ENCODE data around the gene CCNF. TPM values are rescaled to one million over a fixed set of nuclear protein-coding genes. Genes with fewer than 3 reads are reported as not detected.
A peak's percentile ranks its signal among the peaks of the same experiment; 100 is the strongest.
"Not testable (repeated sequence)": the region's sequence is repeated elsewhere in the genome, so short reads cannot be mapped to it uniquely, and the experiment has no call there.

Gene CCNF
- total and polyA plus RNA-seq, 12 donors, result 0.71 to 5.4 (median 2.2) TPM

- Histone ChIP-seq H3K36me3 (replicated peaks in 1 of 2) (no peaks in the 10 kb centered on the region), H3K27me3 (no peaks in the 10 kb centered on the region), H3K4me3 (no peak overlapping the region), H3K4me1 (replicated peaks in 1 of 2) (peaks cover 12 to 28% of the 10 kb centered on the region in 2 donors), H3K9me3 (replicated peaks in 1 of 3) (no peaks in the 10 kb centered on the region), H3K27ac (no peak overlapping the region)
- no peak for TF ChIP-seq CTCF (IDR thresholded peaks at IDR 0.05)
- no peak for TF ChIP-seq POLR2A (IDR thresholded peaks at IDR 0.05)
- WGBS, 4 donors, result 80 to 89% (median 86%) methylated on average over 8 of the region's 8 CpGs
- no peak for DNase-seq
- intact Hi-C loops (cut with DNase I), result no loop called here
Measured at GRCh38 chr16:2478279-2478678, 49.0 kb downstream of the CCNF start.

GRCh38 chr16:2479996-2480395 lies 50.7 kb downstream of the CCNF start:
- DNase-seq; H3K9me3 ChIP-seq (replicated peaks in 1 of 3); H3K36me3 ChIP-seq (replicated peaks in 1 of 2); H3K27me3 ChIP-seq; H3K27ac ChIP-seq; H3K4me3 ChIP-seq; intact Hi-C loops (cut with DNase I): not testable (repeated sequence)
- H3K4me1 ChIP-seq (replicated peaks in 1 of 2), result peaks cover 5 to 16% of the 10 kb centered on the region in 2 donors
- WGBS, 4 donors, result 92 to 97% (median 95%) methylated on average over 10 of the region's 10 CpGs

DNA sequence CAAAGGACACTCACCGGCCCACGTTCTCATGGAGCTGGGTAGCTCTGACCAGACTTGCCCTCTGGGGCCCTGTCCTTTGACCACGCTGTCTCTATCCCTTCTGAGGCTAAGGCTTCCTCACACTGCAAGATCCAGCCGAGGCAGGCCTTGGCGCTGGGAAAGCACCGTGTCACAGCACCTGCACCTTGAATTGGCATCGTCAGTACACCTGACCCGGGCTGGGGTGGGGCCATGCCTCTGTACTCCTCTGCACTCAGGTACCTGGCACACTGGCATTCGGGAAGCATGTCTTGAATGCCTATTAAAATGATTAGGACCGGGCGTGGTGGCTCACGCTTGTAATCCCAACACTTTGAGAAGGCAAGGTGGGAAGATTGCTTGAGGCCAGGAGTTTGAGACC lies 51.7 kb downstream of the CCNF start:
- Histone ChIP-seq H3K27me3 (no peaks in the 10 kb centered on the region), H3K27ac (no peak overlapping the region), H3K4me1 (replicated peaks in 1 of 2) (peaks cover 0 to 10% of the 10 kb centered on the region in 2 donors), H3K9me3 (replicated peaks in 1 of 3) (no peaks in the 10 kb centered on the region), H3K36me3 (replicated peaks in 1 of 2) (no peaks in the 10 kb centered on the region), H3K4me3 (no peak overlapping the region)
- TF ChIP-seq POLR2A (IDR thresholded peaks at IDR 0.05) (no peak), CTCF (IDR thresholded peaks at IDR 0.05) (no peak)
- no peak for DNase-seq
- intact Hi-C loops (cut with DNase I), result no loop called here
- WGBS, 4 donors, result 89 to 92% (median 90%) methylated on average over 6 to 12 of the region's 12 CpGs

GRCh38 chr16:2481676-2482075 lies 52.4 kb downstream of the CCNF start:
- TF ChIP-seq POLR2A (IDR thresholded peaks at IDR 0.05) (no peak), CTCF (IDR thresholded peaks at IDR 0.05) (no peak)
- no peak for DNase-seq
- WGBS, 4 donors, result 69 to 90% (median 77%) methylated on average over 3 to 7 of the region's 7 CpGs
- intact Hi-C loops (cut with DNase I), result no loop called here
- no peaks in the 10 kb centered on the region for H3K27me3 ChIP-seq
- no peaks in the 10 kb centered on the region for H3K9me3 ChIP-seq (replicated peaks in 1 of 3)
- peaks cover 0 to 3% of the 10 kb centered on the region in 2 donors for H3K4me1 ChIP-seq (replicated peaks in 1 of 2)
- H3K4me3 ChIP-seq, result no peak overlapping the region
- no peaks in the 10 kb centered on the region for H3K36me3 ChIP-seq (replicated peaks in 1 of 2)
- no peak overlapping the region for H3K27ac ChIP-seq

DNA sequence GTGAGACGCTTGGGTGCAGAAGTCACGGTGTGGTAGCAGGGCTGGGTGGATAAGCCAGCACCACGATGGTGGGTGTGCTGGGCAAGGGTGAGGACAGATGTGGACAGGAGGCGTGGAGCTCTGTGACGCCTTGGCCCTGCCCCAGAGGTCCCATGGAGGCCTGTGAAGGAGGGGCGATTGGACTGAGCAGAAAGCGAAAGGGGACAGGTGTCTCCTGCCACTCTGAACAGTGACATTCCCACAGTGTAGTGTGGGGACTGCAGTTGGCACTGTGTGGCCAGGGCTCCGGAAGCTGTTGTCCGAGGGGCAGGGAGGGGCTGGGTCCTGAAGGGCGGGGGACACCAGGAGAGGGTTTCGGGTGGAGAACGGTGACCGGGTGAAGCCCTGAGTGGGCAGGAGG lies 53.0 kb downstream of the CCNF start:
- TF ChIP-seq POLR2A (IDR thresholded peaks at IDR 0.05) (no peak), CTCF (IDR thresholded peaks at IDR 0.05) (no peak)
- no peak for DNase-seq
- Histone ChIP-seq H3K36me3 (replicated peaks in 1 of 2) (no peaks in the 10 kb centered on the region), H3K4me1 (replicated peaks in 1 of 2) (no peaks in the 10 kb centered on the region), H3K27ac (peak overlapping the region in 2 of 5 donors; percentile 47 to 65), H3K27me3 (no peaks in the 10 kb centered on the region), H3K4me3 (no peak overlapping the region), H3K9me3 (replicated peaks in 1 of 3) (no peaks in the 10 kb centered on the region)
- WGBS, 4 donors, result 77 to 85% (median 85%) methylated on average over 13 of the region's 13 CpGs
- intact Hi-C loops (cut with DNase I), result no loop called here
